ENCODE data around the gene RBMS3.

The RBMS3 gene

GRCh38 chr3:29441422-29441821 is 160.6 kb downstream of the RBMS3 start:
- Histone ChIP-seq H3K9me3 (ENCODE audit: control insufficient read depth in 1 of 2, low read length in 2 of 2) (no peaks in the 10 kb centered on the region), H3K9ac (ENCODE audit: low read depth in 1 of 2, low read length in 2 of 2) (no peak overlapping the region), H3K4me3 (ENCODE audit: low read depth in 1 of 2, low read length in 2 of 2) (no peak overlapping the region), H3K27ac (ENCODE audit: low read depth, low read length) (no peak overlapping the region), H3K36me3 (ENCODE audit: control insufficient read depth in 1 of 2, insufficient read depth in 2 of 2, low read length in 2 of 2) (no peaks in the 10 kb centered on the region), H3K27me3 (ENCODE audit: control insufficient read depth in 1 of 2, insufficient read depth in 2 of 2, low read length in 2 of 2) (no peaks in the 10 kb centered on the region), H3K4me1 (ENCODE audit: control insufficient read depth in 1 of 2, insufficient read depth in 2 of 2, low read length in 2 of 2) (no peaks in the 10 kb centered on the region)

- no peaks in the 10 kb centered on the region for H3K27me3 ChIP-seq (ENCODE audit: control insufficient read depth in 1 of 2, insufficient read depth in 2 of 2, low read length in 2 of 2)
- H3K9me3 ChIP-seq (ENCODE audit: control insufficient read depth in 1 of 2, low read length in 2 of 2) = no peaks in the 10 kb centered on the region
- H3K9ac ChIP-seq (ENCODE audit: low read depth in 1 of 2, low read length in 2 of 2) = no peak overlapping the region
Measured at GRCh38 chr3:29447946-29448627, 167.2 kb downstream of the RBMS3 start.

GRCh38 chr3:29451920-29452319 is 171.0 kb downstream of the RBMS3 start:
- H3K9me3 ChIP-seq (ENCODE audit: control insufficient read depth in 1 of 2, low read length in 2 of 2) = no peaks in the 10 kb centered on the region
- no peak overlapping the region for H3K9ac ChIP-seq (ENCODE audit: low read depth in 1 of 2, low read length in 2 of 2)
- H3K4me1 ChIP-seq (ENCODE audit: control insufficient read depth in 1 of 2, insufficient read depth in 2 of 2, low read length in 2 of 2) = no peaks in the 10 kb centered on the region
- no peaks in the 10 kb centered on the region for H3K27me3 ChIP-seq (ENCODE audit: control insufficient read depth in 1 of 2, insufficient read depth in 2 of 2, low read length in 2 of 2)
- no peaks in the 10 kb centered on the region for H3K36me3 ChIP-seq (ENCODE audit: control insufficient read depth in 1 of 2, insufficient read depth in 2 of 2, low read length in 2 of 2)
- H3K4me3 ChIP-seq (ENCODE audit: low read depth in 1 of 2, low read length in 2 of 2) = no peak overlapping the region
- no peak overlapping the region for H3K27ac ChIP-seq (ENCODE audit: low read depth, low read length)

More at GRCh38 chr3:29447946-29448627, 167.2 kb downstream of the RBMS3 start:
- no peaks in the 10 kb centered on the region for H3K4me1 ChIP-seq (ENCODE audit: control insufficient read depth in 1 of 2, insufficient read depth in 2 of 2, low read length in 2 of 2)
- no peak overlapping the region for H3K4me3 ChIP-seq (ENCODE audit: low read depth in 1 of 2, low read length in 2 of 2)
- no peaks in the 10 kb centered on the region for H3K36me3 ChIP-seq (ENCODE audit: control insufficient read depth in 1 of 2, insufficient read depth in 2 of 2, low read length in 2 of 2)
- H3K27ac ChIP-seq (ENCODE audit: low read depth, low read length) = no peak overlapping the region

- Histone ChIP-seq H3K4me1 (ENCODE audit: control insufficient read depth in 1 of 2, insufficient read depth in 2 of 2, low read length in 2 of 2) (no peaks in the 10 kb centered on the region), H3K36me3 (ENCODE audit: control insufficient read depth in 1 of 2, insufficient read depth in 2 of 2, low read length in 2 of 2) (no peaks in the 10 kb centered on the region), H3K4me3 (ENCODE audit: low read depth in 1 of 2, low read length in 2 of 2) (no peak overlapping the region), H3K9me3 (ENCODE audit: control insufficient read depth in 1 of 2, low read length in 2 of 2) (no peaks in the 10 kb centered on the region), H3K9ac (ENCODE audit: low read depth in 1 of 2, low read length in 2 of 2) (no peak overlapping the region), H3K27ac (ENCODE audit: low read depth, low read length) (no peak overlapping the region), H3K27me3 (ENCODE audit: control insufficient read depth in 1 of 2, insufficient read depth in 2 of 2, low read length in 2 of 2) (no peaks in the 10 kb centered on the region)
Measured at GRCh38 chr3:29452934-29453283, 172.0 kb downstream of the RBMS3 start.

GRCh38 chr3:29453284-29454001 is 172.6 kb downstream of the RBMS3 start:
- Histone ChIP-seq H3K36me3 (ENCODE audit: control insufficient read depth in 1 of 2, insufficient read depth in 2 of 2, low read length in 2 of 2) (no peaks in the 10 kb centered on the region), H3K27me3 (ENCODE audit: control insufficient read depth in 1 of 2, insufficient read depth in 2 of 2, low read length in 2 of 2) (no peaks in the 10 kb centered on the region), H3K4me3 (ENCODE audit: low read depth in 1 of 2, low read length in 2 of 2) (no peak overlapping the region), H3K9me3 (ENCODE audit: control insufficient read depth in 1 of 2, low read length in 2 of 2) (no peaks in the 10 kb centered on the region), H3K27ac (ENCODE audit: low read depth, low read length) (no peak overlapping the region), H3K4me1 (ENCODE audit: control insufficient read depth in 1 of 2, insufficient read depth in 2 of 2, low read length in 2 of 2) (no peaks in the 10 kb centered on the region), H3K9ac (ENCODE audit: low read depth in 1 of 2, low read length in 2 of 2) (no peak overlapping the region)

- no peak overlapping the region for H3K9ac ChIP-seq (ENCODE audit: low read depth in 1 of 2, low read length in 2 of 2)
- H3K4me3 ChIP-seq (ENCODE audit: low read depth in 1 of 2, low read length in 2 of 2) = no peak overlapping the region
- H3K9me3 ChIP-seq (ENCODE audit: control insufficient read depth in 1 of 2, low read length in 2 of 2) = no peaks in the 10 kb centered on the region
- H3K27ac ChIP-seq (ENCODE audit: low read depth, low read length) = no peak overlapping the region
- no peaks in the 10 kb centered on the region for H3K4me1 ChIP-seq (ENCODE audit: control insufficient read depth in 1 of 2, insufficient read depth in 2 of 2, low read length in 2 of 2)
- H3K27me3 ChIP-seq (ENCODE audit: control insufficient read depth in 1 of 2, insufficient read depth in 2 of 2, low read length in 2 of 2) = no peaks in the 10 kb centered on the region
- no peaks in the 10 kb centered on the region for H3K36me3 ChIP-seq (ENCODE audit: control insufficient read depth in 1 of 2, insufficient read depth in 2 of 2, low read length in 2 of 2)
Measured at GRCh38 chr3:29454161-29454611, 173.3 kb downstream of the RBMS3 start.

GRCh38 chr3:29456901-29457300 is 176.0 kb downstream of the RBMS3 start:
- Histone ChIP-seq H3K4me3 (ENCODE audit: low read depth in 1 of 2, low read length in 2 of 2) (no peak overlapping the region), H3K27ac (ENCODE audit: low read depth, low read length) (no peak overlapping the region), H3K9me3 (ENCODE audit: control insufficient read depth in 1 of 2, low read length in 2 of 2) (no peaks in the 10 kb centered on the region), H3K36me3 (ENCODE audit: control insufficient read depth in 1 of 2, insufficient read depth in 2 of 2, low read length in 2 of 2) (no peaks in the 10 kb centered on the region), H3K4me1 (ENCODE audit: control insufficient read depth in 1 of 2, insufficient read depth in 2 of 2, low read length in 2 of 2) (no peaks in the 10 kb centered on the region), H3K27me3 (ENCODE audit: control insufficient read depth in 1 of 2, insufficient read depth in 2 of 2, low read length in 2 of 2) (no peaks in the 10 kb centered on the region), H3K9ac (ENCODE audit: low read depth in 1 of 2, low read length in 2 of 2) (no peak overlapping the region)

- Histone ChIP-seq H3K9ac (ENCODE audit: low read depth in 1 of 2, low read length in 2 of 2) (no peak overlapping the region), H3K27ac (ENCODE audit: low read depth, low read length) (no peak overlapping the region), H3K4me1 (ENCODE audit: control insufficient read depth in 1 of 2, insufficient read depth in 2 of 2, low read length in 2 of 2) (no peaks in the 10 kb centered on the region), H3K4me3 (ENCODE audit: low read depth in 1 of 2, low read length in 2 of 2) (no peak overlapping the region), H3K36me3 (ENCODE audit: control insufficient read depth in 1 of 2, insufficient read depth in 2 of 2, low read length in 2 of 2) (no peaks in the 10 kb centered on the region), H3K27me3 (ENCODE audit: control insufficient read depth in 1 of 2, insufficient read depth in 2 of 2, low read length in 2 of 2) (no peaks in the 10 kb centered on the region), H3K9me3 (ENCODE audit: control insufficient read depth in 1 of 2, low read length in 2 of 2) (no peaks in the 10 kb centered on the region)
Measured at GRCh38 chr3:29463304-29463703, 182.4 kb downstream of the RBMS3 start.

GRCh38 chr3:29465836-29466235 is 185.0 kb downstream of the RBMS3 start:
- H3K27me3 ChIP-seq (ENCODE audit: control insufficient read depth in 1 of 2, insufficient read depth in 2 of 2, low read length in 2 of 2) = no peaks in the 10 kb centered on the region
- H3K9me3 ChIP-seq (ENCODE audit: control insufficient read depth in 1 of 2, low read length in 2 of 2) = no peaks in the 10 kb centered on the region
- H3K27ac ChIP-seq (ENCODE audit: low read depth, low read length) = no peak overlapping the region
- H3K4me3 ChIP-seq (ENCODE audit: low read depth in 1 of 2, low read length in 2 of 2) = no peak overlapping the region
- H3K4me1 ChIP-seq (ENCODE audit: control insufficient read depth in 1 of 2, insufficient read depth in 2 of 2, low read length in 2 of 2) = no peaks in the 10 kb centered on the region
- H3K9ac ChIP-seq (ENCODE audit: low read depth in 1 of 2, low read length in 2 of 2) = no peak overlapping the region
- H3K36me3 ChIP-seq (ENCODE audit: control insufficient read depth in 1 of 2, insufficient read depth in 2 of 2, low read length in 2 of 2) = no peaks in the 10 kb centered on the region

- H3K27me3 ChIP-seq (ENCODE audit: control insufficient read depth in 1 of 2, insufficient read depth in 2 of 2, low read length in 2 of 2) = no peaks in the 10 kb centered on the region
- no peaks in the 10 kb centered on the region for H3K36me3 ChIP-seq (ENCODE audit: control insufficient read depth in 1 of 2, insufficient read depth in 2 of 2, low read length in 2 of 2)
- H3K4me3 ChIP-seq (ENCODE audit: low read depth in 1 of 2, low read length in 2 of 2) = no peak overlapping the region
- no peaks in the 10 kb centered on the region for H3K9me3 ChIP-seq (ENCODE audit: control insufficient read depth in 1 of 2, low read length in 2 of 2)
- no peaks in the 10 kb centered on the region for H3K4me1 ChIP-seq (ENCODE audit: control insufficient read depth in 1 of 2, insufficient read depth in 2 of 2, low read length in 2 of 2)
- H3K27ac ChIP-seq (ENCODE audit: low read depth, low read length) = no peak overlapping the region
- H3K9ac ChIP-seq (ENCODE audit: low read depth in 1 of 2, low read length in 2 of 2) = no peak overlapping the region
Measured at GRCh38 chr3:29466442-29466841, 185.6 kb downstream of the RBMS3 start.
